Cardiac muscle cell (in vitro differentiated cells and primary cell): ENCODE results near the gene NME1. TPM values are rescaled to one million over a fixed set of nuclear protein-coding genes. Genes with fewer than 3 reads are reported as not detected.
"Not testable (repeated sequence)": the region's sequence is repeated elsewhere in the genome, so short reads cannot be mapped to it uniquely, and the experiment has no call there.

ENCODE experiments used
- DNase-seq, 2 donors: peaks; one replicate each; pipeline versions ENCODE4 v3.0.0 to v3.0.0-alpha.2; 2010 to 2017; ENCODE audit warnings: low read depth in 1 of 2, low spot score in 1 of 2
- H3K27ac ChIP-seq: fragments of 200-600 bp; sonication (generic); 2 replicates; pipeline ENCODE4 v1.5.1; 2016
- H3K27me3 ChIP-seq: fragments of 200-600 bp; sonication (generic); 2 replicates; pipeline ENCODE4 v1.6.0; 2016; ENCODE audit warnings: control low read depth
- H3K36me3 ChIP-seq: fragments of 200-600 bp; sonication (generic); 2 replicates; pipeline ENCODE4 v1.5.1; 2016; ENCODE audit warnings: control low read depth
- H3K4me1 ChIP-seq: fragments of 200-600 bp; sonication (generic); 2 replicates; pipeline ENCODE4 v1.8.1; 2017; ENCODE audit warnings: low read depth, mild to moderate bottlenecking, mixed run types
- H3K4me3 ChIP-seq: fragments of 200-600 bp; sonication (generic); 2 replicates; pipeline ENCODE4 v1.5.1; 2016; ENCODE audit warnings: mild to moderate bottlenecking
- H3K9me3 ChIP-seq: fragments of 200-600 bp; sonication (generic); 2 replicates; pipeline ENCODE4 v1.5.1; 2017; ENCODE audit warnings: low read depth, mild to moderate bottlenecking, control low read depth
- CTCF ChIP-seq: IDR thresholded peaks from 2 replicates; pipeline ENCODE4 v1.5.1; 2012; ENCODE audit warnings: low read depth, mild to moderate bottlenecking, low read length
- polyA plus RNA-seq: library from polyadenylated mRNA; unstranded; fragments of >200 nt; fragmentation: Nextera tagmentation; extraction: Ambion mirVana; gene quantifications from 2 replicates; pipeline ENCODE4 v1.2.1, GENCODE V29; 2016
- total RNA-seq: library from RNA; depleted of rRNA; stranded (reverse); fragments of >200 nt; gene quantifications from 2 replicates; pipeline ENCODE4 v1.2.3, GENCODE V29; 2016

NME1 gene
- total and polyA plus RNA-seq, 2 experiments from 2014 or later: 58.9 to 194 TPM

DNA sequence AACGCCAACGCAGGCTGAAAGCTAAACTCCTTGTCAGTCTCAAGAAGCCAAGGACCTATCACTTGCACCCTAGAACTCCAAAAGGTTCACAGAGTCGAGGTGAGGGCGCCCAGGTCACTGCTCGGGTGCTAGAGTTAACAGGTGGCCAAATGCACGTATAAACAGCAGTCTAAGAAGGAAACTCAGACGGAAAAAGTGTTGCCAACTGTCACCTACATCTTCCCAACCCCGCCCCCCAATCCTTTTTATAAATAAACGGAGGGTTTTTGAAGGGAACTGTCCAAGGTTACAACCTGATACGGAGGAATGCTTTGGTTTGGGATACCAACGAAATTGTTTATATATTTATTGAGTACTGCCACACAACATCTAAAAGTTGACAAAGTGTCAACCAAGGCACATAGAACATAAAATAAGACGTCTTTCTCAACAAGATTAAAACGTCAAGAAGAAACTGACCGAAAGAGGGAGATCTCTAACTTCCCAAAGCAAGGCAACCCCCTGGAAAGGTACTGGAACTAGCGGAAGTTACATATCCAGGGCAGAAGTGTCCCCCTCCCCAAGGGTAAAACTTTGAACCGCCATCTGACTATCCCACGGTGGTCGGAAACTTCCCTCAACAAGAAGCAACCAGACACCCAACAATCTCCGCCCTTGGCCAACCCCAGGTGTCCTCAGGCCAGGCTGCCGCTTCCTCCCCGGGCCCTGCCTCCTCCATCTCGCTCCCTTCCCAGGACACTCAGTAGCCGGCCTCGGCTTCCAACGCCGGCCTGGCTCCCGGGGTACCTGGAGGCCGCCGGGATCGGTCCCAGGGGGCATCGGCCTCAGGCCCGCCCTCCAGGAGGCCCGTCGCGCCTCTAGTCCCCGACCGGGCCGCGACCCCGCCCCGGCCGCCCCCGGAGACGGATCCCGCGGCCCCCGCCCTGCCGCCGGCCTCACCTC, 33.7 kb upstream of the NME1 start:
- no peaks in the 10 kb centered on the region for H3K27me3 ChIP-seq
- H3K9me3 ChIP-seq: no peaks in the 10 kb centered on the region
- H3K4me3 ChIP-seq: peak overlapping the region; percentile 97
- peaks cover 9% of the 10 kb centered on the region for H3K4me1 ChIP-seq
- DNase-seq: peak; percentile 34 to 57
- no peak for TF ChIP-seq CTCF
- H3K36me3 ChIP-seq: no peaks in the 10 kb centered on the region
- peak overlapping the region; percentile 92 for H3K27ac ChIP-seq

DNA sequence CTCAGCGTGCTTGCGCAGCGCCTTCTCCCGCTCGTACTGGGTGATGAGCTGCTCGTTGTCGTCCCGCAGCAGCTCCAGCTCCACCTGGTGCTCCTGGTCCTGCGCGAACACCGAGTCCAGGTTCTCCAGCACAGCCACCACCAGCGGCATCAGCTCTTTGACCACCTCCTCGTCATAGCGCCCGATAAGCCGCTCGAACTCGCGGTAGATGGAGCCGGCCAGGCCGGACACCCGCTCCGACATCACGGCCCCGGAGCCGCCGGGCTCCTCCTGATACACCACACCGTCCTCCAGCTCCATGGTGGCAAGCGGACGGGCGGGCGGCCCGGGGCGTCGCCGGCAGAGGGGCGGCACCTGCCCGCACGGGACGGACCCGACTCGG, 33.0 kb upstream of the NME1 start:
- H3K9me3 ChIP-seq: no peaks in the 10 kb centered on the region
- TF ChIP-seq CTCF: no peak
- peak overlapping the region; percentile 92 for H3K27ac ChIP-seq
- no peaks in the 10 kb centered on the region for H3K36me3 ChIP-seq
- peak overlapping the region; percentile 97 for H3K4me3 ChIP-seq
- no peaks in the 10 kb centered on the region for H3K27me3 ChIP-seq
- peak in 1 of 2 donors; percentile 68 for DNase-seq
- H3K4me1 ChIP-seq: peaks cover 9% of the 10 kb centered on the region

GRCh38 chr17:51120739-51121619, 32.4 kb upstream of the NME1 start, which contains the start of gene SPAG9:
Gene SPAG9 (minus strand): TSS chr17:51120868. CDS start chr17:51120656, 212 bp downstream.
- no peaks in the 10 kb centered on the region for H3K27me3 ChIP-seq
- H3K27ac ChIP-seq: peak within 1 kb of the TSS; percentile 98
- peak; percentile 98 for DNase-seq
- H3K36me3 ChIP-seq: no peaks in the 10 kb centered on the region
- H3K9me3 ChIP-seq: no peaks in the 10 kb centered on the region
- peaks cover 9% of the 10 kb centered on the region for H3K4me1 ChIP-seq
- H3K4me3 ChIP-seq: peak within 1 kb of the TSS; percentile 97
- TF ChIP-seq CTCF: no peak

GRCh38 chr17:51121620-51122472, 31.5 kb upstream of the NME1 start:
- no peaks in the 10 kb centered on the region for H3K9me3 ChIP-seq
- peak; percentile 71 to 93 for DNase-seq
- no peak for TF ChIP-seq CTCF
- H3K4me3 ChIP-seq: peak overlapping the region; percentile 48
- H3K27ac ChIP-seq: peak overlapping the region; percentile 98
- H3K27me3 ChIP-seq: no peaks in the 10 kb centered on the region
- H3K36me3 ChIP-seq: no peaks in the 10 kb centered on the region
- H3K4me1 ChIP-seq: peaks cover 9% of the 10 kb centered on the region

- not testable (repeated sequence) for H3K4me1 ChIP-seq, H3K27ac ChIP-seq, H3K9me3 ChIP-seq, DNase-seq, H3K4me3 ChIP-seq, H3K27me3 ChIP-seq, H3K36me3 ChIP-seq
Measured at GRCh38 chr17:51122473-51123115, 30.8 kb upstream of the NME1 start.
